OCI-LY1 (cell line): Measurements from ENCODE around the gene PLG.
"Not testable (repeated sequence)": the region's sequence is repeated elsewhere in the genome, so short reads cannot be mapped to it uniquely, and the experiment has no call there.

Experiments used
- H2AFZ ChIP-seq: fragments of 200-600 bp; sonication (generic), shearing (Covaris generic); 2 replicates; pipeline ENCODE4 v1.6.0; 2014; ENCODE audit warnings: antibody characterized with exemption, mild to moderate bottlenecking, low read length
- H3F3A ChIP-seq: fragments of 200-600 bp; sonication (generic), shearing (Covaris generic); 2 replicates; pipeline ENCODE4 v1.6.0; 2014; ENCODE audit warnings: mild to moderate bottlenecking, antibody characterized with exemption, low read length, moderate library complexity; ENCODE audit not compliant: insufficient read depth
- H3K27ac ChIP-seq: fragments of 200-600 bp; sonication (generic); 2 replicates; pipeline ENCODE4 v1.5.1; 2014; ENCODE audit warnings: low read length, mixed run types, mild to moderate bottlenecking, low read depth; ENCODE audit not compliant: poor library complexity, severe bottlenecking
- H3K27me3 ChIP-seq: fragments of 200-600 bp; sonication (generic); 2 replicates; pipeline ENCODE4 v1.6.0; 2014; ENCODE audit warnings: antibody characterized with exemption, mild to moderate bottlenecking, low read length, moderate library complexity; ENCODE audit not compliant: insufficient read depth
- H3K36me3 ChIP-seq: fragments of 200-600 bp; sonication (generic); 2 replicates; pipeline ENCODE4 v1.6.1; 2014; ENCODE audit warnings: mild to moderate bottlenecking, antibody characterized with exemption, low read length, moderate library complexity, mixed read lengths; ENCODE audit not compliant: insufficient read depth
- H3K4me1 ChIP-seq: fragments of 200-600 bp; sonication (generic); 2 replicates; pipeline ENCODE4 v1.5.1; 2014; ENCODE audit warnings: mild to moderate bottlenecking, low read length, moderate library complexity; ENCODE audit not compliant: insufficient read depth, severe bottlenecking
- H3K4me2 ChIP-seq: fragments of 200-600 bp; sonication (generic), shearing (Covaris generic); 2 replicates; pipeline ENCODE4 v1.6.1; 2014; ENCODE audit warnings: low read length
- H3K4me3 ChIP-seq: fragments of 200-600 bp; sonication (generic); 2 replicates; pipeline ENCODE4 v1.5.1; 2014; ENCODE audit warnings: low read length, low read depth, mild to moderate bottlenecking, mixed read lengths; ENCODE audit not compliant: poor library complexity, severe bottlenecking
- H3K79me2 ChIP-seq: fragments of 200-600 bp; shearing (Covaris generic); 2 replicates; pipeline ENCODE4 v1.6.1; 2016; ENCODE audit warnings: mixed run types, low read length, mixed read lengths; ENCODE audit not compliant: insufficient read depth
- H3K9ac ChIP-seq: fragments of 200-600 bp; sonication (generic), shearing (Covaris generic); 2 replicates; pipeline ENCODE4 v1.6.1; 2014; ENCODE audit warnings: mild to moderate bottlenecking, low read length, mixed read lengths
- H3K9me2 ChIP-seq: fragments of 200-600 bp; sonication (generic), shearing (Covaris generic); 2 replicates; pipeline ENCODE4 v1.6.1; 2014; ENCODE audit warnings: low read depth, mild to moderate bottlenecking, low read length, mixed read lengths
- H3K9me3 ChIP-seq: fragments of 200-600 bp; shearing (Covaris generic); 2 replicates; pipeline ENCODE4 v1.6.1; 2014; ENCODE audit warnings: low read length, mixed read lengths
- H4K20me1 ChIP-seq: fragments of 200-600 bp; sonication (generic), shearing (Covaris generic); 2 replicates; pipeline ENCODE4 v1.6.0; 2016; ENCODE audit warnings: mild to moderate bottlenecking, low read length; ENCODE audit not compliant: insufficient read depth
- CTCF ChIP-seq: fragments of 200-600 bp; sonication (generic), shearing (Covaris generic); IDR thresholded peaks from 2 replicates; pipeline ENCODE4 v1.5.1; 2017; ENCODE audit warnings: mild to moderate bottlenecking, antibody characterized with exemption, low read length, moderate library complexity, mixed read lengths
- EZH2 ChIP-seq: fragments of 200-600 bp; sonication (generic), shearing (Covaris generic); IDR thresholded peaks from 2 replicates; pipeline ENCODE4 v1.8.0; 2017; ENCODE audit warnings: borderline replicate concordance, mixed run types, mild to moderate bottlenecking, antibody characterized with exemption, low read length, moderate library complexity, mixed read lengths

PLG gene

GRCh38 chr6:160678230-160678629 is 23.8 kb upstream of the PLG start:
- TF ChIP-seq CTCF (no peak), EZH2 (no peak)
- H3K4me1 ChIP-seq = no peaks in the 10 kb centered on the region
- H3K4me2 ChIP-seq = no peak overlapping the region
- H3K27ac ChIP-seq = no peak overlapping the region
- no peaks in the 10 kb centered on the region for H3F3A ChIP-seq
- H3K9me2 ChIP-seq = no peaks in the 10 kb centered on the region
- H2AFZ ChIP-seq = no peak overlapping the region
- H3K9ac ChIP-seq = no peak overlapping the region
- H3K79me2 ChIP-seq = no peaks in the 10 kb centered on the region
- H3K4me3 ChIP-seq = no peak overlapping the region
- H3K9me3 ChIP-seq = no peaks in the 10 kb centered on the region
- no peaks in the 10 kb centered on the region for H4K20me1 ChIP-seq
- H3K27me3 ChIP-seq = no peaks in the 10 kb centered on the region
- H3K36me3 ChIP-seq = no peaks in the 10 kb centered on the region

- Histone ChIP-seq H3K9ac (no peak overlapping the region), H3K9me3 (no peaks in the 10 kb centered on the region), H3K9me2 (no peaks in the 10 kb centered on the region), H3K79me2 (no peaks in the 10 kb centered on the region), H2AFZ (no peak overlapping the region), H3F3A (no peaks in the 10 kb centered on the region), H3K27me3 (no peaks in the 10 kb centered on the region), H3K4me1 (no peaks in the 10 kb centered on the region), H3K4me3 (no peak overlapping the region), H3K27ac (no peak overlapping the region), H3K36me3 (no peaks in the 10 kb centered on the region), H4K20me1 (no peaks in the 10 kb centered on the region), H3K4me2 (no peak overlapping the region)
- TF ChIP-seq EZH2 (no peak), CTCF (no peak)
These were observed 23.2 kb upstream of the PLG start for GRCh38 chr6:160678744-160679401.

- H3K9ac ChIP-seq = no peak overlapping the region
- H3K36me3 ChIP-seq = no peaks in the 10 kb centered on the region
- no peak overlapping the region for H3K4me3 ChIP-seq
- no peak overlapping the region for H3K27ac ChIP-seq
- H3K79me2 ChIP-seq = no peaks in the 10 kb centered on the region
- TF ChIP-seq CTCF = no peak
- no peak for TF ChIP-seq EZH2
- no peaks in the 10 kb centered on the region for H3K4me1 ChIP-seq
- H3K4me2 ChIP-seq = no peak overlapping the region
- H3K27me3 ChIP-seq = no peaks in the 10 kb centered on the region
- H3F3A ChIP-seq = no peaks in the 10 kb centered on the region
- no peaks in the 10 kb centered on the region for H3K9me3 ChIP-seq
- H4K20me1 ChIP-seq = no peaks in the 10 kb centered on the region
- no peak overlapping the region for H2AFZ ChIP-seq
- H3K9me2 ChIP-seq = no peaks in the 10 kb centered on the region
These were observed 22.7 kb upstream of the PLG start for GRCh38 chr6:160679402-160679769.

- H3F3A ChIP-seq, H3K9me3 ChIP-seq, H3K4me3 ChIP-seq, H3K4me1 ChIP-seq, H4K20me1 ChIP-seq, H2AFZ ChIP-seq, H3K27ac ChIP-seq, H3K9me2 ChIP-seq, H3K27me3 ChIP-seq, H3K79me2 ChIP-seq, H3K36me3 ChIP-seq, H3K9ac ChIP-seq, H3K4me2 ChIP-seq: not testable (repeated sequence)
These were observed 16.8 kb upstream of the PLG start for GRCh38 chr6:160685101-160685761.
